Lower lobe of right lung (tissue), 2 donors: ENCODE measurements around the gene BST1. TPM values are rescaled to one million over a fixed set of nuclear protein-coding genes. Genes with fewer than 3 reads are reported as not detected.

ENCODE experiments used
- ATAC-seq, 2 donors: fragments of 200-7000 bp; cut with Tn5 transposase; one replicate each; pipeline ENCODE4 v1.9.1; 2020 to 2022; ENCODE audit warnings: mild to moderate bottlenecking in 2 of 2, moderate library complexity in 2 of 2
- DNase-seq: peaks from one replicate; pipeline ENCODE4 v3.0.0-alpha.2; 2020
- H3K27ac ChIP-seq: fragments of 200-600 bp; one replicate; pipeline ENCODE4 v1.8.0; 2022
- H3K27me3 ChIP-seq: fragments of 200-600 bp; one replicate; pipeline ENCODE4 v1.8.0; 2022; ENCODE audit warnings: low read depth
- H3K36me3 ChIP-seq: fragments of 200-600 bp; one replicate; pipeline ENCODE4 v1.8.0; 2022; ENCODE audit warnings: mild to moderate bottlenecking
- H3K4me1 ChIP-seq: fragments of 200-600 bp; one replicate; pipeline ENCODE4 v1.8.0; 2022
- H3K4me3 ChIP-seq: fragments of 200-600 bp; one replicate; pipeline ENCODE4 v1.8.0; 2022; ENCODE audit warnings: mild to moderate bottlenecking
- H3K9me3 ChIP-seq: fragments of 200-600 bp; one replicate; pipeline ENCODE4 v1.8.0; 2022
- intact Hi-C: fragments of 100-400 bp; cut with DNase I; formaldehyde crosslinking; loops from one replicate; pipeline ENCODE4 v1.11.0; 2022
- total RNA-seq: library from RNA; stranded (reverse); fragmentation: NEBNext Ultra II Directional; extraction: Animal tissue kit (Norgen Biotek cat#: 25700); gene quantifications from one replicate; pipeline ENCODE4 v1.2.1, GENCODE V29; 2021
- TF ChIP-seq, protein P1 (sequence below): fragments of 200-600 bp; IDR thresholded peaks from one replicate; pipeline ENCODE4 v1.8.0; 2022; ENCODE audit warnings: antibody characterized with exemption, mild to moderate bottlenecking
- donor health status: DM: no; HTN: yes; CAD: no; lungs with severe emphysema.

Gene BST1
- total RNA-seq, 1 donor from 2014 or later = 17.8 TPM

- no peaks in the 10 kb centered on the region for H3K36me3 ChIP-seq
- H3K27ac ChIP-seq = no peak overlapping the region
- ATAC-seq = no peak
- TF ChIP-seq, protein P1, sequence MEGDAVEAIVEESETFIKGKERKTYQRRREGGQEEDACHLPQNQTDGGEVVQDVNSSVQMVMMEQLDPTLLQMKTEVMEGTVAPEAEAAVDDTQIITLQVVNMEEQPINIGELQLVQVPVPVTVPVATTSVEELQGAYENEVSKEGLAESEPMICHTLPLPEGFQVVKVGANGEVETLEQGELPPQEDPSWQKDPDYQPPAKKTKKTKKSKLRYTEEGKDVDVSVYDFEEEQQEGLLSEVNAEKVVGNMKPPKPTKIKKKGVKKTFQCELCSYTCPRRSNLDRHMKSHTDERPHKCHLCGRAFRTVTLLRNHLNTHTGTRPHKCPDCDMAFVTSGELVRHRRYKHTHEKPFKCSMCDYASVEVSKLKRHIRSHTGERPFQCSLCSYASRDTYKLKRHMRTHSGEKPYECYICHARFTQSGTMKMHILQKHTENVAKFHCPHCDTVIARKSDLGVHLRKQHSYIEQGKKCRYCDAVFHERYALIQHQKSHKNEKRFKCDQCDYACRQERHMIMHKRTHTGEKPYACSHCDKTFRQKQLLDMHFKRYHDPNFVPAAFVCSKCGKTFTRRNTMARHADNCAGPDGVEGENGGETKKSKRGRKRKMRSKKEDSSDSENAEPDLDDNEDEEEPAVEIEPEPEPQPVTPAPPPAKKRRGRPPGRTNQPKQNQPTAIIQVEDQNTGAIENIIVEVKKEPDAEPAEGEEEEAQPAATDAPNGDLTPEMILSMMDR = no peak
- no peak for DNase-seq
- intact Hi-C loops = no loop called here
- no peaks in the 10 kb centered on the region for H3K4me1 ChIP-seq
- no peaks in the 10 kb centered on the region for H3K27me3 ChIP-seq
- H3K9me3 ChIP-seq = peaks cover 5% of the 10 kb centered on the region
- H3K4me3 ChIP-seq = no peak overlapping the region
Measured at GRCh38 chr4:15742637-15743036, 39.8 kb downstream of the BST1 start.

DNA sequence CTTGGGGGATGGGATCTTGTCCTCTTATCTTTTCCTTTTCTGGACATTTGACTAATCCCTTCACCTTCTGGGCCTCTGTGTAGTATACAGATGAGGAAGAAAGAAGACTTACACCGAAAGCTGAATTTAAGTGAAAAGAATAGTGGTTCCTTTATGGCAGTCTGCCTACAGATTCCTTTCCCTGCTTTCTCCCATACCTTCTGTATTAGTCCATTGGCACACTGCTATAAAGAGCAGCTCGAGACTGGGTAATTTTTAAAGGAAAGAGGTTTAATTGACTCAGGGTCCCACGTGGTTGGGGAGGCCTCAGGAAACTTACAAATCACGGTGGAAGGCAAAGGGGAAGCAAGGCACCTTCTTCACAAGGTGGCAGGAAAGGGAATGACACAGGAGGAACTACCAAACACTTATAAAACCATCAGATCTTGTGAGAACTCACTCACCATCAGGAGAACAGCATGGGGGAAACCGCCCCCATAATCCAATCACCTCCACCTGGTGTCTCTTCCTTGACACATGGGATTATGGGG lies 41.2 kb downstream of the BST1 start:
- Histone ChIP-seq H3K27ac (no peak overlapping the region), H3K4me3 (no peak overlapping the region), H3K27me3 (no peaks in the 10 kb centered on the region), H3K9me3 (peaks cover 5% of the 10 kb centered on the region), H3K36me3 (no peaks in the 10 kb centered on the region), H3K4me1 (no peaks in the 10 kb centered on the region)
- TF ChIP-seq, protein P1 = no peak
- DNase-seq (no peak), ATAC-seq (no peak)
- intact Hi-C loops = no loop called here

- ATAC-seq (no peak), DNase-seq (no peak)
- Histone ChIP-seq H3K9me3 (peaks cover 5% of the 10 kb centered on the region), H3K27ac (no peak overlapping the region), H3K27me3 (no peaks in the 10 kb centered on the region), H3K4me1 (no peaks in the 10 kb centered on the region), H3K4me3 (no peak overlapping the region), H3K36me3 (no peaks in the 10 kb centered on the region)
- intact Hi-C loops = no loop called here
- TF ChIP-seq, protein P1 = no peak
Measured at GRCh38 chr4:15746110-15746509, 43.2 kb downstream of the BST1 start.

DNA sequence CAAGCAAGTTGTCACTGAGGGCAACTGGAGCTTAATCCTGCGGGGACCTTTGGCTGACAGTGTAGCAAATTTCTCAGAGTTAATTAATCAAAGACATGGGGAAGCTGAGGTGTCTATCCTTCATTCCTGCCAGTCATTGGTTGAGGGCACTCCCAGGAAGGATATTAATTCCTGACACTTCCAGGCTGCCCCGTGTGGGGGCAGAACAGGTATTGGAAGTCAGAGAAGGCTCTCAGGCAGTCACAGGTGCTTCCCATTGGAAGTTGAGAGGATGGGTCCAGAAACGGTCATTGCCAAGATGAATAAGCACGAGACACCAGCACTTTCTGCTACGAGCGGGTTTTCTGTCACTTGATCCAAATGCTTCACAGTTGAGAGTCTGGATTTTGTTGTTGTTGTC lies 46.1 kb downstream of the BST1 start:
- DNase-seq = no peak
- intact Hi-C loops = no loop called here
- Histone ChIP-seq H3K27me3 (no peaks in the 10 kb centered on the region), H3K4me1 (no peaks in the 10 kb centered on the region), H3K4me3 (no peak overlapping the region), H3K36me3 (no peaks in the 10 kb centered on the region), H3K27ac (no peak overlapping the region), H3K9me3 (no peaks in the 10 kb centered on the region)
- TF ChIP-seq, protein P1 = no peak
- no peak for ATAC-seq

DNA sequence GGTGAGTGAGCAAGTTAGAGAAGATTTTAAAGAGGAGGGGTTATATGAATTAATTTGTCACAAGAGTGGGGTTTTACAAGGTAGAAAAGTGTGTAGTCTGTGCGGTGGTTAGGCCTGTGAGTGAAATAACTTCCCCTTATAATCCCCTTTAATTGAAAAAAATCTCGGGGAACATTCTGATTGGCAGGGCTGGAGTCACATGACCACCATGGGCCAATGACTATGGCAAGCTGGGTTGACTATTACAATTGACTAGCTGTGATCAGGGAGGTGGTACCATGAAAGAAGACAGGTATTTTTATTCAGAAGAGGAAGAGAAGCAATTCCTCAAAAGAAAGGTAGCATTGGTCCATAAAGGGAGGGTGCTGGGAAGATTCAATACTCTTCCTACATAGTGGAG lies 48.3 kb downstream of the BST1 start:
- no peaks in the 10 kb centered on the region for H3K27me3 ChIP-seq
- no peak overlapping the region for H3K4me3 ChIP-seq
- no peaks in the 10 kb centered on the region for H3K36me3 ChIP-seq
- peaks cover 8% of the 10 kb centered on the region for H3K4me1 ChIP-seq
- TF ChIP-seq, protein P1 = no peak
- no peak for ATAC-seq
- no peak for DNase-seq
- H3K27ac ChIP-seq = no peak overlapping the region
- H3K9me3 ChIP-seq = no peaks in the 10 kb centered on the region
- intact Hi-C loops = no loop called here

GRCh38 chr4:15753081-15753480 lies 50.2 kb downstream of the BST1 start:
- no peaks in the 10 kb centered on the region for H3K27me3 ChIP-seq
- DNase-seq (no peak), ATAC-seq (no peak)
- TF ChIP-seq, protein P1 = no peak
- H3K36me3 ChIP-seq = no peaks in the 10 kb centered on the region
- peaks cover 8% of the 10 kb centered on the region for H3K4me1 ChIP-seq
- no peak overlapping the region for H3K27ac ChIP-seq
- intact Hi-C loops = no loop called here
- no peak overlapping the region for H3K4me3 ChIP-seq
- H3K9me3 ChIP-seq = no peaks in the 10 kb centered on the region
